WERI-Rb-1 (cell line): ENCODE measurements around the gene AKT2.

Source experiments
- DNase-seq: peaks from one replicate; pipeline ENCODE4 v3.0.0-alpha.2; 2020
- H3K27ac ChIP-seq: fragments of 250-450 bp; sonication (Bioruptor Pico); 2 replicates; pipeline ENCODE4 v1.5.1; 2020; ENCODE audit warnings: mild to moderate bottlenecking, moderate library complexity
- H3K27me3 ChIP-seq: fragments of 250-450 bp; sonication (Bioruptor Pico); 2 replicates; pipeline ENCODE4 v1.5.1; 2021; ENCODE audit warnings: mild to moderate bottlenecking, low read depth, moderate library complexity; ENCODE audit not compliant: insufficient read depth, severe bottlenecking
- H3K36me3 ChIP-seq: fragments of 250-450 bp; sonication (Bioruptor Pico); 2 replicates; pipeline ENCODE4 v1.5.1; 2020; ENCODE audit warnings: mild to moderate bottlenecking, moderate library complexity
- H3K4me3 ChIP-seq: 2 replicates; pipeline ENCODE4 v1.5.1; 2011; ENCODE audit warnings: low read depth, mild to moderate bottlenecking, control low read depth, low read length
- H3K9me3 ChIP-seq: fragments of 250-450 bp; sonication (Bioruptor Pico); 2 replicates; pipeline ENCODE4 v1.5.1; 2021; ENCODE audit warnings: mild to moderate bottlenecking, moderate library complexity; ENCODE audit not compliant: severe bottlenecking
- CTCF ChIP-seq: IDR thresholded peaks from 2 replicates; pipeline ENCODE4 v1.5.1; 2011; ENCODE audit warnings: low read depth, mild to moderate bottlenecking, control low read depth, inconsistent platforms, low read length

AKT2 gene

GRCh38 chr19:40208602-40209001, 76.5 kb downstream of the AKT2 start:
- peaks cover 9% of the 10 kb centered on the region for H3K36me3 ChIP-seq
- H3K4me3 ChIP-seq: no peak overlapping the region
- no peak for DNase-seq
- H3K9me3 ChIP-seq: no peaks in the 10 kb centered on the region
- no peak for TF ChIP-seq CTCF
- no peak overlapping the region for H3K27ac ChIP-seq
- no peaks in the 10 kb centered on the region for H3K27me3 ChIP-seq

DNA sequence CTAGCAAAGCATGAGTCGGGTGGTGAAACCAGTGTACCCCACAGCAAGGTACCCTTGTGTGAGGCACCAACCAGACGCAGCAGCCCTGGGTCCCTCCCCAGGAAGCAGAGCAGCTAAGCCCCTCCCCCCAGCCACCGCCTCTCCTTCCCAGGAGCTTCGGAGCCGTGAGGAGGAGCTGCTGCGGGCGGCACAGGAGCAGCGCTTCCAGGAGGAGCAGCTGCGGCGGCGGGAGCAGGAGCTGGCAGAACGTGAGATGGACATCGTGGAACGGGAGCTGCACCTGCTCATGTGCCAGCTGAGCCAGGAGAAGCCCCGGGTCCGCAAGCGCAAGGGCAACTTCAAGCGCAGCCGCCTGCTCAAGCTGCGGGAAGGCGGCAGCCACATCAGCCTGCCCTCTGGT, 79.4 kb downstream of the AKT2 start:
- no peak for TF ChIP-seq CTCF
- Histone ChIP-seq H3K36me3 (peaks cover 12% of the 10 kb centered on the region), H3K4me3 (no peak overlapping the region), H3K9me3 (no peaks in the 10 kb centered on the region), H3K27ac (no peak overlapping the region), H3K27me3 (no peaks in the 10 kb centered on the region)
- no peak for DNase-seq

DNA sequence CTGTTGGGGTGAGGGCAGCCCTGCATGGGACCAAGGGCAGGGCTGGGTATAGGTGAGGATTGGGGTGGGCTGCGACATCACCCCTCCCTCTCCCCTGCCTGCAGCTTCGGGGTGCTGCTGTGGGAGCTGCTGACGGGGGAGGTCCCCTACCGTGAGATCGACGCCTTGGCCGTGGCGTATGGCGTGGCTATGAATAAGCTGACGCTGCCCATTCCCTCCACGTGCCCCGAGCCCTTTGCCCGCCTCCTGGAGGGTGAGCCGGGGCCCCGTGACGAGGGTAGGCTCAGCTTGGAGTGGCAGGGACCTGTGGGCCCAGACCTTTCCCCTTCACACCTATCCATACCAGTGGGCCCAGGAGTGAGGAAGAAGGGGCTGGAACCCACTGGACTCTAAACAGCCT, 80.8 kb downstream of the AKT2 start:
- Histone ChIP-seq H3K4me3 (no peak overlapping the region), H3K36me3 (peaks cover 5% of the 10 kb centered on the region), H3K27ac (no peak overlapping the region), H3K27me3 (no peaks in the 10 kb centered on the region), H3K9me3 (no peaks in the 10 kb centered on the region)
- DNase-seq: no peak
- TF ChIP-seq CTCF: no peak

- H3K27me3 ChIP-seq: no peaks in the 10 kb centered on the region
- DNase-seq: peak; percentile 86
- H3K36me3 ChIP-seq: peaks cover 5% of the 10 kb centered on the region
- H3K27ac ChIP-seq: peak overlapping the region; percentile 57
- H3K9me3 ChIP-seq: no peaks in the 10 kb centered on the region
- H3K4me3 ChIP-seq: no peak overlapping the region
- TF ChIP-seq CTCF: no peak
These were observed 84.6 kb downstream of the AKT2 start for GRCh38 chr19:40200341-40201099.

- Histone ChIP-seq H3K27me3 (no peaks in the 10 kb centered on the region), H3K4me3 (no peak overlapping the region), H3K36me3 (peaks cover under 1% of the 10 kb centered on the region), H3K9me3 (no peaks in the 10 kb centered on the region), H3K27ac (no peak overlapping the region)
- TF ChIP-seq CTCF: no peak
- DNase-seq: no peak
These were observed 86.7 kb downstream of the AKT2 start for GRCh38 chr19:40198272-40198990.

DNA sequence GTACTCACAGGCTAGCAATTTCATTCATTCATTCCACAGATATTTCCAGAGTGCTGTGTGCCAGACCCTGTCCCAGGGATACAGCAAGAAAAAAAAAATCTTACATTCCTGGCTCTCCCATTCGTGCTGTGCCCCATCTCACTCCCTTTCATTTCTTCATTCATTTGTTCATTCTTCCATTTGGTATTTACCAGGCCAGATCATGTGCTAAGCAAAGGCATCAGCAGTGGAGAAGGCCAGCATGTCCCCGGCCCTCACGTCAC, 91.6 kb downstream of the AKT2 start:
- Histone ChIP-seq H3K4me3 (no peak overlapping the region), H3K27me3 (no peaks in the 10 kb centered on the region)
- no peak for TF ChIP-seq CTCF

More for the DNA sequence above, 91.6 kb downstream of the AKT2 start:
- Histone ChIP-seq H3K27ac (no peak overlapping the region), H3K36me3 (no peaks in the 10 kb centered on the region; the same call in 1 of the 2 replicates), H3K9me3 (no peaks in the 10 kb centered on the region)
- DNase-seq: no peak
